Measurements from ENCODE around the gene IRS1.

GRCh38 chr2:226802573-226802972, 3.0 kb upstream of the IRS1 start:
- TF ChIP-seq CTCF (IDR thresholded peaks at IDR 0.05) (peak; percentile 69 to 77 (median 74)), POLR2A (IDR thresholded peaks at IDR 0.05) (no peak)
